DOHH2 (cell line): ENCODE data around the gene PSMA8.
A peak's percentile ranks its signal among the peaks of the same experiment; 100 is the strongest.

Source experiments
- H3F3A ChIP-seq: fragments of 200-600 bp; sonication (generic), shearing (Covaris generic); 2 replicates; pipeline ENCODE4 v1.6.0; 2016; ENCODE audit warnings: antibody characterized with exemption, mild to moderate bottlenecking; ENCODE audit not compliant: control insufficient read depth, insufficient read depth
- H3K27ac ChIP-seq: fragments of 200-600 bp; sonication (generic); 2 replicates; pipeline ENCODE4 v1.5.1; 2014; ENCODE audit warnings: low read depth, mild to moderate bottlenecking, low read length, moderate library complexity
- H3K27me3 ChIP-seq: fragments of 200-600 bp; sonication (generic); 2 replicates; pipeline ENCODE4 v1.6.1; 2014; ENCODE audit warnings: mild to moderate bottlenecking, low read length, mixed read lengths; ENCODE audit not compliant: control insufficient read depth
- H3K36me3 ChIP-seq: fragments of 200-600 bp; sonication (generic); 2 replicates; pipeline ENCODE4 v1.6.1; 2014; ENCODE audit warnings: mild to moderate bottlenecking, low read length, moderate library complexity, mixed read lengths; ENCODE audit not compliant: control insufficient read depth
- H3K4me1 ChIP-seq: fragments of 200-600 bp; sonication (generic); 2 replicates; pipeline ENCODE4 v1.6.1; 2014; ENCODE audit warnings: mild to moderate bottlenecking, low read length, mixed read lengths; ENCODE audit not compliant: control insufficient read depth
- H3K4me2 ChIP-seq: fragments of 200-600 bp; sonication (generic); 2 replicates; pipeline ENCODE4 v1.6.0; 2014; ENCODE audit warnings: mild to moderate bottlenecking, low read length, moderate library complexity
- H3K4me3 ChIP-seq: fragments of 200-600 bp; sonication (generic); 2 replicates; pipeline ENCODE4 v1.5.1; 2014; ENCODE audit warnings: mild to moderate bottlenecking, low read length, mixed read lengths
- H3K79me2 ChIP-seq: fragments of 200-600 bp; sonication (generic); 2 replicates; pipeline ENCODE4 v1.6.1; 2014; ENCODE audit warnings: mild to moderate bottlenecking, low read length, mixed read lengths; ENCODE audit not compliant: control insufficient read depth
- H3K9me2 ChIP-seq: fragments of 200-600 bp; sonication (generic); replicated peaks from 2 replicates; pipeline ENCODE4 v1.6.1; 2014; ENCODE audit warnings: mild to moderate bottlenecking, low read length, mixed read lengths; ENCODE audit not compliant: control insufficient read depth
- H3K9me3 ChIP-seq: fragments of 200-600 bp; sonication (generic); 2 replicates; pipeline ENCODE4 v1.6.1; 2014; ENCODE audit warnings: antibody characterized with exemption, low read length, mixed read lengths; ENCODE audit not compliant: control insufficient read depth, insufficient read depth
- H4K20me1 ChIP-seq: fragments of 200-600 bp; sonication (generic); 2 replicates; pipeline ENCODE4 v1.6.0; 2014; ENCODE audit warnings: low read depth, mild to moderate bottlenecking, antibody characterized with exemption, low read length, moderate library complexity; ENCODE audit not compliant: control insufficient read depth, insufficient read depth
- EZH2phosphoT487 ChIP-seq: fragments of 200-600 bp; sonication (generic); IDR thresholded peaks from 2 replicates; pipeline ENCODE4 v1.6.1; 2017; ENCODE audit warnings: borderline replicate concordance, mild to moderate bottlenecking, antibody characterized with exemption, low read length, moderate library complexity, mixed read lengths
- TF ChIP-seq, protein P1 (sequence below): fragments of 200-600 bp; sonication (generic); IDR thresholded peaks from one replicate; pipeline ENCODE4 v1.5.1; 2014; ENCODE audit warnings: antibody characterized with exemption, mild to moderate bottlenecking, low read depth, low read length; ENCODE audit not compliant: poor library complexity, severe bottlenecking

The PSMA8 gene

GRCh38 chr18:26133652-26134051 is at the start of gene PSMA8:
Gene PSMA8, plus strand, starts transcription at chr18:26133869. Its CDS starts 97 bp downstream, at chr18:26133966.
- no peaks in the 10 kb centered on the region for H3K27me3 ChIP-seq
- peak within 1 kb of the TSS; percentile 87 for H3K27ac ChIP-seq

GRCh38 chr18:26085056-26085455 is 48.6 kb upstream of the PSMA8 start:
- H3K27me3 ChIP-seq = no peaks in the 10 kb centered on the region
- peaks cover 96% of the 10 kb centered on the region for H3K79me2 ChIP-seq
- H4K20me1 ChIP-seq = peaks cover 21% of the 10 kb centered on the region; the same call in 1 of the 2 replicates
- no peak overlapping the region for H3K4me3 ChIP-seq
- no peak overlapping the region for H3K27ac ChIP-seq
- no peak for TF ChIP-seq EZH2phosphoT487
- TF ChIP-seq, protein P1, sequence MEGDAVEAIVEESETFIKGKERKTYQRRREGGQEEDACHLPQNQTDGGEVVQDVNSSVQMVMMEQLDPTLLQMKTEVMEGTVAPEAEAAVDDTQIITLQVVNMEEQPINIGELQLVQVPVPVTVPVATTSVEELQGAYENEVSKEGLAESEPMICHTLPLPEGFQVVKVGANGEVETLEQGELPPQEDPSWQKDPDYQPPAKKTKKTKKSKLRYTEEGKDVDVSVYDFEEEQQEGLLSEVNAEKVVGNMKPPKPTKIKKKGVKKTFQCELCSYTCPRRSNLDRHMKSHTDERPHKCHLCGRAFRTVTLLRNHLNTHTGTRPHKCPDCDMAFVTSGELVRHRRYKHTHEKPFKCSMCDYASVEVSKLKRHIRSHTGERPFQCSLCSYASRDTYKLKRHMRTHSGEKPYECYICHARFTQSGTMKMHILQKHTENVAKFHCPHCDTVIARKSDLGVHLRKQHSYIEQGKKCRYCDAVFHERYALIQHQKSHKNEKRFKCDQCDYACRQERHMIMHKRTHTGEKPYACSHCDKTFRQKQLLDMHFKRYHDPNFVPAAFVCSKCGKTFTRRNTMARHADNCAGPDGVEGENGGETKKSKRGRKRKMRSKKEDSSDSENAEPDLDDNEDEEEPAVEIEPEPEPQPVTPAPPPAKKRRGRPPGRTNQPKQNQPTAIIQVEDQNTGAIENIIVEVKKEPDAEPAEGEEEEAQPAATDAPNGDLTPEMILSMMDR = no peak
- H3K36me3 ChIP-seq = peaks cover 93% of the 10 kb centered on the region
- H3K4me1 ChIP-seq = peaks cover 23% of the 10 kb centered on the region
- no peaks in the 10 kb centered on the region for H3K9me2 ChIP-seq
- no peak overlapping the region for H3K4me2 ChIP-seq
- H3K9me3 ChIP-seq = no peaks in the 10 kb centered on the region
- H3F3A ChIP-seq = peaks cover 3% of the 10 kb centered on the region; the same call in 1 of the 2 replicates

More at GRCh38 chr18:26133652-26134051, at the start of gene PSMA8:
- H3K4me1 ChIP-seq = peaks cover 42% of the 10 kb centered on the region
- H3K9me2 ChIP-seq = no peaks in the 10 kb centered on the region
- no peak for TF ChIP-seq EZH2phosphoT487
- TF ChIP-seq, protein P1 = no peak
- H3K79me2 ChIP-seq = peaks cover 34% of the 10 kb centered on the region
- H3K36me3 ChIP-seq = peaks cover 7% of the 10 kb centered on the region; the same call in 1 of the 2 replicates
- no peaks in the 10 kb centered on the region for H3K9me3 ChIP-seq
- peak within 1 kb of the TSS; percentile 78 for H3K4me3 ChIP-seq
- no peaks in the 10 kb centered on the region for H4K20me1 ChIP-seq
- H3F3A ChIP-seq = peaks cover 4% of the 10 kb centered on the region
- peak within 1 kb of the TSS; percentile 65 for H3K4me2 ChIP-seq

- TF ChIP-seq, protein P1 = no peak
- no peak for TF ChIP-seq EZH2phosphoT487
- H3K4me1 ChIP-seq = peaks cover 34% of the 10 kb centered on the region
- H3K79me2 ChIP-seq = peaks cover 84% of the 10 kb centered on the region
- no peaks in the 10 kb centered on the region for H3K27me3 ChIP-seq
- peaks cover 81% of the 10 kb centered on the region for H3K36me3 ChIP-seq
- H3K4me3 ChIP-seq = no peak overlapping the region
- peak overlapping the region; percentile 19; the same call in 1 of the 2 replicates for H3K4me2 ChIP-seq
- H3F3A ChIP-seq = peaks cover 3% of the 10 kb centered on the region; the same call in 1 of the 2 replicates
- no peaks in the 10 kb centered on the region for H3K9me2 ChIP-seq
- H3K9me3 ChIP-seq = no peaks in the 10 kb centered on the region
- peaks cover 21% of the 10 kb centered on the region; the same call in 1 of the 2 replicates for H4K20me1 ChIP-seq
- H3K27ac ChIP-seq = no peak overlapping the region
These were observed 46.7 kb upstream of the PSMA8 start for GRCh38 chr18:26086959-26087358.
